Spleen (tissue), 11 donors: ENCODE data around the gene STUM. TPM values are rescaled to one million over a fixed set of nuclear protein-coding genes. Genes with fewer than 3 reads are reported as not detected.

Source experiments
- DNase-seq: peaks from one replicate; pipeline ENCODE4 v3.0.0-alpha.2; 2020
- H3K27ac ChIP-seq, 8 donors: fragments of 200-600 bp; sonication (generic) in 7 of 8; 1 replicate in 4 of 8; 2 replicates in 4 of 8; pipeline versions ENCODE4 v1.5.0 to v1.8.0; 2016 to 2021; ENCODE audit warnings: inconsistent platforms in 4 of 8, mild to moderate bottlenecking in 4 of 8, moderate library complexity in 1 of 8
- H3K27me3 ChIP-seq, 7 donors: fragments of 200-600 bp; sonication (generic) in 6 of 7; replicated peaks in 1 of 7; 1 replicate in 4 of 7; 2 replicates in 3 of 7; pipeline versions ENCODE4 v1.5.0 to v1.8.0; 2016 to 2021; ENCODE audit warnings: inconsistent platforms in 3 of 7, mild to moderate bottlenecking in 1 of 7
- H3K36me3 ChIP-seq, 6 donors: fragments of 200-600 bp; sonication (generic) in 5 of 6; 1 replicate in 4 of 6; 2 replicates in 2 of 6; pipeline versions ENCODE4 v1.5.0 to v1.8.0; 2016 to 2021; ENCODE audit warnings: inconsistent platforms in 2 of 6
- H3K4me1 ChIP-seq, 6 donors: fragments of 200-600 bp; sonication (generic) in 5 of 6; 1 replicate in 3 of 6; 2 replicates in 3 of 6; pipeline versions ENCODE4 v1.5.0 to v1.8.0; 2016 to 2021; ENCODE audit warnings: inconsistent platforms in 3 of 6
- H3K4me3 ChIP-seq, 8 donors: fragments of 200-600 bp; sonication (generic) in 7 of 8; 1 replicate in 4 of 8; 2 replicates in 4 of 8; pipeline versions ENCODE4 v1.5.0 to v1.8.0; 2016 to 2021; ENCODE audit warnings: inconsistent platforms in 4 of 8, mild to moderate bottlenecking in 4 of 8, moderate library complexity in 2 of 8
- H3K9me3 ChIP-seq, 8 donors: fragments of 200-600 bp; sonication (generic) in 7 of 8; 1 replicate in 4 of 8; 2 replicates in 4 of 8; pipeline versions ENCODE4 v1.5.0 to v1.8.0; 2016 to 2021; ENCODE audit warnings: inconsistent platforms in 4 of 8
- POLR2A ChIP-seq, 3 donors: fragments of 450-650 bp; IDR thresholded peaks; one replicate each; pipeline ENCODE4 v1.5.1; 2017; ENCODE audit warnings: antibody characterized with exemption in 3 of 3, mild to moderate bottlenecking in 1 of 3
- POLR2AphosphoS5 ChIP-seq, 3 donors: sonication (generic); formaldehyde crosslinking; IDR thresholded peaks; one replicate each; pipeline ENCODE4 v1.5.1; 2017; ENCODE audit warnings: antibody characterized with exemption in 3 of 3
- WGBS, 5 donors: extraction: QIAGEN DNeasy Blood & Tissue Kit in 3 of 5; methylation state at CpG; one replicate each; pipeline versions ENCODE4 v1.1.5 to v1.1.7; 2013 to 2018; 5-methylcytosine and 5-hydroxymethylcytosine counted together
- intact Hi-C: fragments of 100-400 bp; cut with DNase I; formaldehyde crosslinking; loops from one replicate; pipeline ENCODE4 v1.15.0; 2023; ENCODE audit warnings: low total_unique reads
- polyA plus RNA-seq, 3 donors: library from polyadenylated mRNA; stranded (reverse); fragments of 200-250 nt; gene quantifications; one replicate each; pipeline ENCODE4 v1.2.1, GENCODE V29; 2013
- total RNA-seq, 7 donors: library from RNA; depleted of rRNA in 3 of 7; stranded (reverse); fragments of >200 nt in 3 of 7; fragmentation: NEBNext Ultra II Directional in 4 of 7; extraction: Animal tissue kit (Norgen Biotek cat#: 25700) in 4 of 7; gene quantifications; one replicate each; pipeline versions ENCODE4 v1.1.0 to v1.2.1, GENCODE V29; 2016 to 2021
- TF ChIP-seq, protein P1 (sequence below), 11 experiments: fragments of 200-600 bp in 7 of 11; fragments of 450-650 bp in 4 of 11; sonication (generic) in 4 of 11; IDR thresholded peaks in 8 of 11; conservative IDR thresholded peaks in 3 of 11; 1 replicate in 7 of 11; 2 replicates in 4 of 11; pipeline versions ENCODE4 v1.4.0 to v1.8.0; 2016 to 2021; ENCODE audit warnings: antibody characterized with exemption in 11 of 11, inconsistent platforms in 4 of 11, mild to moderate bottlenecking in 1 of 11
- donor health status: healthy with polysubstance abuse.
- donor health status: DM: no; HTN: no; CAD: no; lungs with moderate emphysema.
- donor health status: DM: no; HTN: no; CAD: no.
- donor health status: Bipolar disorder and iron deficiency.
- donor health status: healthy.
- donor health status: DM: no; HTN: no; CAD: no.
- donor health status: DM: yes; HTN: yes; CAD: no.

STUM gene
- total and polyA plus RNA-seq, 10 donors = 0.11 to 2.8 (median 0.49) TPM

- H3K4me3 ChIP-seq = no peak overlapping the region
- intact Hi-C loops = no loop called here
- no peak for TF ChIP-seq POLR2AphosphoS5 (IDR thresholded peaks at IDR 0.05)
- TF ChIP-seq, protein P1, sequence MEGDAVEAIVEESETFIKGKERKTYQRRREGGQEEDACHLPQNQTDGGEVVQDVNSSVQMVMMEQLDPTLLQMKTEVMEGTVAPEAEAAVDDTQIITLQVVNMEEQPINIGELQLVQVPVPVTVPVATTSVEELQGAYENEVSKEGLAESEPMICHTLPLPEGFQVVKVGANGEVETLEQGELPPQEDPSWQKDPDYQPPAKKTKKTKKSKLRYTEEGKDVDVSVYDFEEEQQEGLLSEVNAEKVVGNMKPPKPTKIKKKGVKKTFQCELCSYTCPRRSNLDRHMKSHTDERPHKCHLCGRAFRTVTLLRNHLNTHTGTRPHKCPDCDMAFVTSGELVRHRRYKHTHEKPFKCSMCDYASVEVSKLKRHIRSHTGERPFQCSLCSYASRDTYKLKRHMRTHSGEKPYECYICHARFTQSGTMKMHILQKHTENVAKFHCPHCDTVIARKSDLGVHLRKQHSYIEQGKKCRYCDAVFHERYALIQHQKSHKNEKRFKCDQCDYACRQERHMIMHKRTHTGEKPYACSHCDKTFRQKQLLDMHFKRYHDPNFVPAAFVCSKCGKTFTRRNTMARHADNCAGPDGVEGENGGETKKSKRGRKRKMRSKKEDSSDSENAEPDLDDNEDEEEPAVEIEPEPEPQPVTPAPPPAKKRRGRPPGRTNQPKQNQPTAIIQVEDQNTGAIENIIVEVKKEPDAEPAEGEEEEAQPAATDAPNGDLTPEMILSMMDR (IDR thresholded peaks at IDR 0.05 in 8 of 11, conservative IDR thresholded peaks at IDR 0.05 in 3 of 11) = no peak
Measured at GRCh38 chr1:226648421-226648820, 99.9 kb downstream of the STUM start.

GRCh38 chr1:226649244-226649643 lies 100.7 kb downstream of the STUM start:
- no peak for DNase-seq
- TF ChIP-seq POLR2AphosphoS5 (IDR thresholded peaks at IDR 0.05) (no peak), POLR2A (IDR thresholded peaks at IDR 0.05) (no peak)
- TF ChIP-seq, protein P1 (IDR thresholded peaks at IDR 0.05 in 8 of 11, conservative IDR thresholded peaks at IDR 0.05 in 3 of 11) = no peak
- H3K4me3 ChIP-seq = no peak overlapping the region
- intact Hi-C loops = no loop called here
- WGBS, 5 donors = 85 to 99% (median 95%) methylated on average over 8 of the region's 8 CpGs
- peaks cover 0 to 53% (median 34%) of the 10 kb centered on the region in 6 donors for H3K36me3 ChIP-seq
- H3K27me3 ChIP-seq = no peaks in the 10 kb centered on the region
- H3K27ac ChIP-seq = no peak overlapping the region
- no peaks in the 10 kb centered on the region for H3K9me3 ChIP-seq
- peaks cover 11 to 37% (median 22%) of the 10 kb centered on the region in 6 donors for H3K4me1 ChIP-seq

More at GRCh38 chr1:226648421-226648820, 99.9 kb downstream of the STUM start:
- H3K4me1 ChIP-seq = peaks cover 19 to 45% (median 29%) of the 10 kb centered on the region in 6 donors
- WGBS, 5 donors = 89 to 97% (median 94%) methylated on average over 5 to 6 of the region's 6 CpGs
- DNase-seq = peak; percentile 45
- H3K9me3 ChIP-seq = no peaks in the 10 kb centered on the region
- peaks cover 0 to 57% (median 34%) of the 10 kb centered on the region in 6 donors for H3K36me3 ChIP-seq
- no peak overlapping the region for H3K27ac ChIP-seq
- no peaks in the 10 kb centered on the region for H3K27me3 ChIP-seq

DNA sequence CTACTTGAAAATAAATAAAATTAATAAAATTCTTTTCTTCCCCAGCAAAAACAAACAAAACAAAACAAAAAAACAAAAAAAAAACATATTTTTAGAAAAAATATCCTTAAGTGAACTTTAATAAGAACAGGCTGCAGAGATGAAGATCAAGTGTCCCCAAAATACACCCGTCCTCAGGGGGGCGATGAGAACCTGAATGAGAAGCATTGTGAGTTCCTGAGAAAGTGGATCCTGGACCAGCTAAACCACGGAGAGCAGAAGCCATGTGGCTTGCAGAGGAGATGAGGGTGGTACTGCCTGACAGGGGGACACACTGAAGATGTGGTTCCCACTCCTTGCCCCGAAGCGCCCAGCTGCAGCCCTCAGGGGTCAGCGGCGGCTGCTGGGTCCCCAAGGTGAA lies 101.2 kb downstream of the STUM start:
- Histone ChIP-seq H3K4me1 (peaks cover 6 to 32% (median 17%) of the 10 kb centered on the region in 6 donors), H3K4me3 (no peak overlapping the region), H3K9me3 (no peaks in the 10 kb centered on the region), H3K27me3 (no peaks in the 10 kb centered on the region), H3K27ac (peak overlapping the region in 1 of 8 donors; percentile 25), H3K36me3 (peaks cover 0 to 48% (median 34%) of the 10 kb centered on the region in 6 donors)
- intact Hi-C loops = loop anchor here (10.0 kb wide), 1 partner anchor 85 kb away; the partner anchor contains the start of gene ITPKB
- peak; percentile 71 for DNase-seq
- WGBS, 5 donors = 64 to 76% (median 74%) methylated on average over 7 of the region's 7 CpGs
- no peak for TF ChIP-seq POLR2AphosphoS5 (IDR thresholded peaks at IDR 0.05)
- TF ChIP-seq, protein P1 (IDR thresholded peaks at IDR 0.05 in 8 of 11, conservative IDR thresholded peaks at IDR 0.05 in 3 of 11) = peak in 4 of 11 experiments; percentile 21 to 38 (median 34)

DNA sequence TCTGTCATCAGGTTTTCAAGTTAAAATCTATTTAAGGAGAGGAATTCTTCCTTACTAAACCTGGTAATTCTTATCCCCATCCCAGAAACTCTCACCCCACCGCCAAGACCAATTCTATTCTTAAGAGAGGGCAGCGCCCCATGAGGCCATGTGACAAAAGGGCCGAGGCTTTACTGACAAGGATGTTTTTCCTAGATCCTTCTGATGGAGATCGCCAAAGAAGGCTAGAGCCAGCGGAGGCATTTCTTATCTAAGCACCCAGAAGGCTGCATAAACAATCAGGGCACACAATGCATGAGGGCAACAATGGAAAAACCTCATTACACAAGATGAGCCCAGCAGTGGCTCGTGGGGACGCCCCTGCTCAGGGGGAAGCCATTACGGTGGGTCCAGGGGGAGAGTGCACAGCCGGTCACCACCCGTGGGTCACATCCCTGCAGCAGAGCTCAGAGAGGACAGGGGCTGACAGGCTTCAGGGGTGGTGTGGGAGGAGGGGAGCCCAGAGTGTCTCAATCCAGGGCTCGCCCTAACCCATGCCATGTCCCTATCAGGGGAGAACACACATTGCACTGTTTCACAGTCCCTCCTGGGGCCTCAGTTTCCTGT lies 101.8 kb downstream of the STUM start:
- Histone ChIP-seq H3K4me1 (peaks cover 0 to 26% (median 13%) of the 10 kb centered on the region in 6 donors), H3K27me3 (no peaks in the 10 kb centered on the region), H3K27ac (peak overlapping the region in 1 of 8 donors; percentile 25), H3K36me3 (peaks cover 0 to 42% (median 34%) of the 10 kb centered on the region in 6 donors), H3K4me3 (no peak overlapping the region), H3K9me3 (no peaks in the 10 kb centered on the region)
- TF ChIP-seq, protein P1 (IDR thresholded peaks at IDR 0.05 in 8 of 11, conservative IDR thresholded peaks at IDR 0.05 in 3 of 11) = no peak
- peak in 2 of 3 donors; percentile 4 to 25 for TF ChIP-seq POLR2AphosphoS5 (IDR thresholded peaks at IDR 0.05)
- TF ChIP-seq POLR2A (IDR thresholded peaks at IDR 0.05) = no peak
- peak; percentile 71 for DNase-seq
- intact Hi-C loops = loop anchor here (10.0 kb wide), 1 partner anchor 84 kb away; the partner anchor contains the start of gene ITPKB
- WGBS, 5 donors = 76 to 85% (median 78%) methylated on average over 10 to 11 of the region's 11 CpGs
